ENCODE measurements around the gene VRTN. TPM values are rescaled to one million over a fixed set of nuclear protein-coding genes. Genes with fewer than 3 reads are reported as not detected.

The VRTN gene
- polyA plus RNA-seq, 1 donor from 2014 or later, result not detected

DNA sequence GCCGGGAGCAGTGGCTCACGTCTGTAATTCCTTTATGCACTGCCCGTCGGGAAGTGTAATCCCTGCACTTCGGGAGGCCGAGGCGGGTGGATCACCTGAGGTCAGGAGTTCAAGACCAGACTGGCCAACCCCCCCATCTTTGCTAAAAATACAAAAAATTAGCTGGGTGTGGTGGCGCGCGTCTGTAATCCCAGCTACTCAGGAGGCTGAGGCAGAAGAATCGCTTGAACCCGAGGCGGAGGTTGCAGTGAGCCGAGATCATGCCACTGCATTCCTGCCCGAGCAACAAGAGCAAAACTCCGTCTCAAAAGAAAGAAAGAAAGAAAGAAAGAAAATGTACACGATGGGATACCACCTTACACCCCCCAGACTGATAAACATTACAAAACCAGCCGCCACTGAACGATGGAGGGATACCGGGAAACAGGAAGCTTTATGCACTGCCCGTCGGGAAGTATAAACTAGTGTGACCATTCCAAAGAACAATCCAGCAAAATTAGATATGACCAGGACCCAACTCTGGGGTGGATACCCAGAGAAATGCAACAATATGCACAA is 46.6 kb upstream of the VRTN start:
- H4K20me1 ChIP-seq (ENCODE audit: insufficient read depth), result no peaks in the 10 kb centered on the region
- peak overlapping the region; percentile 66 for H3K4me2 ChIP-seq (ENCODE audit: low read length)
- no peak overlapping the region for H2AFZ ChIP-seq (ENCODE audit: low read depth, low read length)
- peaks cover 4% of the 10 kb centered on the region for H3F3A ChIP-seq (ENCODE audit: insufficient read depth, low read length, poor library complexity, severe bottlenecking)
- no peaks in the 10 kb centered on the region for H3K27me3 ChIP-seq (ENCODE audit: insufficient read depth, low read depth, low read length)
- H3K79me2 ChIP-seq (replicated peaks; ENCODE audit: insufficient read depth, low read length), result peaks cover 33% of the 10 kb centered on the region
- peak overlapping the region; percentile 88 for H3K4me3 ChIP-seq (ENCODE audit: low read length)
- no peaks in the 10 kb centered on the region for H3K9me3 ChIP-seq (ENCODE audit: low read length)
- TF ChIP-seq EP300 (conservative IDR thresholded peaks at IDR 0.05; ENCODE audit: poor library complexity, severe bottlenecking) (no peak), SMC3 (conservative IDR thresholded peaks at IDR 0.05; ENCODE audit: poor library complexity) (no peak), TAF1 (IDR thresholded peaks at IDR 0.05; ENCODE audit: low read depth) (no peak), POLR2AphosphoS5 (IDR thresholded peaks at IDR 0.05) (no peak), RAD21 (conservative IDR thresholded peaks at IDR 0.05) (no peak), MXI1 (conservative IDR thresholded peaks at IDR 0.05; ENCODE audit: poor library complexity, severe bottlenecking) (no peak), EZH2 (IDR thresholded peaks at IDR 0.05; ENCODE audit: borderline replicate concordance, insufficient read depth, low read length, poor library complexity, severe bottlenecking) (no peak)
- TF ChIP-seq, protein P1, sequence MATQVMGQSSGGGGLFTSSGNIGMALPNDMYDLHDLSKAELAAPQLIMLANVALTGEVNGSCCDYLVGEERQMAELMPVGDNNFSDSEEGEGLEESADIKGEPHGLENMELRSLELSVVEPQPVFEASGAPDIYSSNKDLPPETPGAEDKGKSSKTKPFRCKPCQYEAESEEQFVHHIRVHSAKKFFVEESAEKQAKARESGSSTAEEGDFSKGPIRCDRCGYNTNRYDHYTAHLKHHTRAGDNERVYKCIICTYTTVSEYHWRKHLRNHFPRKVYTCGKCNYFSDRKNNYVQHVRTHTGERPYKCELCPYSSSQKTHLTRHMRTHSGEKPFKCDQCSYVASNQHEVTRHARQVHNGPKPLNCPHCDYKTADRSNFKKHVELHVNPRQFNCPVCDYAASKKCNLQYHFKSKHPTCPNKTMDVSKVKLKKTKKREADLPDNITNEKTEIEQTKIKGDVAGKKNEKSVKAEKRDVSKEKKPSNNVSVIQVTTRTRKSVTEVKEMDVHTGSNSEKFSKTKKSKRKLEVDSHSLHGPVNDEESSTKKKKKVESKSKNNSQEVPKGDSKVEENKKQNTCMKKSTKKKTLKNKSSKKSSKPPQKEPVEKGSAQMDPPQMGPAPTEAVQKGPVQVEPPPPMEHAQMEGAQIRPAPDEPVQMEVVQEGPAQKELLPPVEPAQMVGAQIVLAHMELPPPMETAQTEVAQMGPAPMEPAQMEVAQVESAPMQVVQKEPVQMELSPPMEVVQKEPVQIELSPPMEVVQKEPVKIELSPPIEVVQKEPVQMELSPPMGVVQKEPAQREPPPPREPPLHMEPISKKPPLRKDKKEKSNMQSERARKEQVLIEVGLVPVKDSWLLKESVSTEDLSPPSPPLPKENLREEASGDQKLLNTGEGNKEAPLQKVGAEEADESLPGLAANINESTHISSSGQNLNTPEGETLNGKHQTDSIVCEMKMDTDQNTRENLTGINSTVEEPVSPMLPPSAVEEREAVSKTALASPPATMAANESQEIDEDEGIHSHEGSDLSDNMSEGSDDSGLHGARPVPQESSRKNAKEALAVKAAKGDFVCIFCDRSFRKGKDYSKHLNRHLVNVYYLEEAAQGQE (IDR thresholded peaks at IDR 0.05; ENCODE audit: borderline replicate concordance), result no peak
- TF ChIP-seq, protein P2, sequence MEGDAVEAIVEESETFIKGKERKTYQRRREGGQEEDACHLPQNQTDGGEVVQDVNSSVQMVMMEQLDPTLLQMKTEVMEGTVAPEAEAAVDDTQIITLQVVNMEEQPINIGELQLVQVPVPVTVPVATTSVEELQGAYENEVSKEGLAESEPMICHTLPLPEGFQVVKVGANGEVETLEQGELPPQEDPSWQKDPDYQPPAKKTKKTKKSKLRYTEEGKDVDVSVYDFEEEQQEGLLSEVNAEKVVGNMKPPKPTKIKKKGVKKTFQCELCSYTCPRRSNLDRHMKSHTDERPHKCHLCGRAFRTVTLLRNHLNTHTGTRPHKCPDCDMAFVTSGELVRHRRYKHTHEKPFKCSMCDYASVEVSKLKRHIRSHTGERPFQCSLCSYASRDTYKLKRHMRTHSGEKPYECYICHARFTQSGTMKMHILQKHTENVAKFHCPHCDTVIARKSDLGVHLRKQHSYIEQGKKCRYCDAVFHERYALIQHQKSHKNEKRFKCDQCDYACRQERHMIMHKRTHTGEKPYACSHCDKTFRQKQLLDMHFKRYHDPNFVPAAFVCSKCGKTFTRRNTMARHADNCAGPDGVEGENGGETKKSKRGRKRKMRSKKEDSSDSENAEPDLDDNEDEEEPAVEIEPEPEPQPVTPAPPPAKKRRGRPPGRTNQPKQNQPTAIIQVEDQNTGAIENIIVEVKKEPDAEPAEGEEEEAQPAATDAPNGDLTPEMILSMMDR (IDR thresholded peaks at IDR 0.05; ENCODE audit: poor library complexity, severe bottlenecking), result no peak
- peak overlapping the region; percentile 78 for H3K9ac ChIP-seq (ENCODE audit: low read length)
- H3K36me3 ChIP-seq (ENCODE audit: insufficient read depth, low read length), result no peaks in the 10 kb centered on the region
- H3K27ac ChIP-seq (ENCODE audit: low read length), result peak overlapping the region; percentile 69
- H3K9me2 ChIP-seq (ENCODE audit: insufficient read depth, low read length), result no peaks in the 10 kb centered on the region

DNA sequence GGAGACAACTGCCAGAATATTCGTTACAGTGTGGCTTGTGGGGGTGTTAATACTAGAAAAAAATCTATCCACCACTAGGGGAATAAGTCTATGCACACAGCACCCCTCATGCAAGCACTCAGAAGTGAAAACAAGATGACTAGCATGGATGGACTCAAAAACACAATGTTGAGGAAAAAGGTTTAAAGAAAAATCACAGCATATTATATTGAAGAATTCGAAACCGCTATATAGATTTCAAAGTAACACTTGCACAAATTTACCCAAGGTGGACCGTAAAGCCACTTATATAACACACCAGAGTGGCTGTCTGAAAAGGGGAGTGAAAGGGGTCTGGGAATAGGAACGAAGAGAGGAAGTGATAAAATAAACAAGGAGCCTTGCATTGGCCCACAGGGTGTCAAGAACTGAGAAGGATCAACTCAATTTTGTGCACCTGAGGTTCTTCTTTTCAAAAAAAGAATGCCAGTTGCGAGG is 46.1 kb upstream of the VRTN start:
- Histone ChIP-seq H3K4me3 (ENCODE audit: low read length) (peak overlapping the region; percentile 88), H3K79me2 (replicated peaks; ENCODE audit: insufficient read depth, low read length) (peaks cover 33% of the 10 kb centered on the region)

More for the DNA sequence above, 46.1 kb upstream of the VRTN start:
- Histone ChIP-seq H3K27ac (ENCODE audit: low read length) (peak overlapping the region; percentile 69), H3K4me2 (ENCODE audit: low read length) (peak overlapping the region; percentile 66), H3K9me2 (ENCODE audit: insufficient read depth, low read length) (no peaks in the 10 kb centered on the region), H3K9me3 (ENCODE audit: low read length) (no peaks in the 10 kb centered on the region), H3K27me3 (ENCODE audit: insufficient read depth, low read depth, low read length) (no peaks in the 10 kb centered on the region), H2AFZ (ENCODE audit: low read depth, low read length) (peak overlapping the region; percentile 61), H3F3A (ENCODE audit: insufficient read depth, low read length, poor library complexity, severe bottlenecking) (peaks cover 4% of the 10 kb centered on the region), H3K36me3 (ENCODE audit: insufficient read depth, low read length) (no peaks in the 10 kb centered on the region), H3K9ac (ENCODE audit: low read length) (peak overlapping the region; percentile 78), H4K20me1 (ENCODE audit: insufficient read depth) (no peaks in the 10 kb centered on the region)
- TF ChIP-seq EZH2 (IDR thresholded peaks at IDR 0.05; ENCODE audit: borderline replicate concordance, insufficient read depth, low read length, poor library complexity, severe bottlenecking) (no peak), SMC3 (conservative IDR thresholded peaks at IDR 0.05; ENCODE audit: poor library complexity) (peak; percentile 44), POLR2AphosphoS5 (IDR thresholded peaks at IDR 0.05) (peak; percentile 23), RAD21 (conservative IDR thresholded peaks at IDR 0.05) (peak; percentile 31), TAF1 (IDR thresholded peaks at IDR 0.05; ENCODE audit: low read depth) (no peak), EP300 (conservative IDR thresholded peaks at IDR 0.05; ENCODE audit: poor library complexity, severe bottlenecking) (no peak), MXI1 (conservative IDR thresholded peaks at IDR 0.05; ENCODE audit: poor library complexity, severe bottlenecking) (peak; percentile 40)
- TF ChIP-seq, protein P1 (IDR thresholded peaks at IDR 0.05; ENCODE audit: borderline replicate concordance), result no peak
- TF ChIP-seq, protein P2 (IDR thresholded peaks at IDR 0.05; ENCODE audit: poor library complexity, severe bottlenecking), result peak; percentile 78
